ENCODE results near the gene USP9Y. TPM values are rescaled to one million over a fixed set of nuclear protein-coding genes. Genes with fewer than 3 reads are reported as not detected.

USP9Y gene
- total and polyA plus RNA-seq, 10 of the 15 experiments (the other 5 are each of a cell fraction or from before 2014, with no cell fraction given) = 0.08 TPM; not detected in 9

DNA sequence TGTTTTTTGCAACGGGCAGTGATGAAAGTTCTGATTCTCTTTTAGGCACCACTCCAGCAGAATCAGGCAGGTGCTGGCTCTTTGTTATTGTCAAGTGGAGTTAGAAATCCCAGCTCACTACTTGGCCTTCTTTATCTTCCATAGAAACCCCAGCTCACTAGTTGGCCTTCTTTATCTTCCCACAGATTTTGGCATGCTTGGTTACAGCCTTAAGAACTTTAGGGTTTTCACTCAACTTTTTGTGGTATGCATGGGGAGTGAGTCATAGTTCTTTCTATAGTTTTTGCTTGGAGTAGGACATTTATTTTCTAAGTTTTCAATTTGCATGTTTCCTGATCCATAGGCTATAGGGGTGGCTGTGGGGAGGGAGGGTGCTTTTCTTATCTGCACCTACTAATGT, 55.0 kb downstream of the USP9Y start:
- DNase-seq (ENCODE audit: low read depth, low spot score) = no peak
- TF ChIP-seq HDAC2 (IDR thresholded peaks at IDR 0.05) (no peak), ZSCAN29 (IDR thresholded peaks at IDR 0.05) (no peak), ETV6 (conservative IDR thresholded peaks at IDR 0.05 in 1 of 2, IDR thresholded peaks at IDR 0.05 in 1 of 2; ENCODE audit: borderline replicate concordance in 1 of 2, low read depth in 1 of 2) (no peak), POLR2AphosphoS2 (IDR thresholded peaks at IDR 0.05; ENCODE audit: low read depth, low read length) (no peak), BCLAF1 (IDR thresholded peaks at IDR 0.05) (no peak), ELK1 (IDR thresholded peaks at IDR 0.05; ENCODE audit: low read depth, low read length) (no peak), BACH1 (IDR thresholded peaks at IDR 0.05; ENCODE audit: borderline replicate concordance) (no peak)
- TF ChIP-seq, protein P1, sequence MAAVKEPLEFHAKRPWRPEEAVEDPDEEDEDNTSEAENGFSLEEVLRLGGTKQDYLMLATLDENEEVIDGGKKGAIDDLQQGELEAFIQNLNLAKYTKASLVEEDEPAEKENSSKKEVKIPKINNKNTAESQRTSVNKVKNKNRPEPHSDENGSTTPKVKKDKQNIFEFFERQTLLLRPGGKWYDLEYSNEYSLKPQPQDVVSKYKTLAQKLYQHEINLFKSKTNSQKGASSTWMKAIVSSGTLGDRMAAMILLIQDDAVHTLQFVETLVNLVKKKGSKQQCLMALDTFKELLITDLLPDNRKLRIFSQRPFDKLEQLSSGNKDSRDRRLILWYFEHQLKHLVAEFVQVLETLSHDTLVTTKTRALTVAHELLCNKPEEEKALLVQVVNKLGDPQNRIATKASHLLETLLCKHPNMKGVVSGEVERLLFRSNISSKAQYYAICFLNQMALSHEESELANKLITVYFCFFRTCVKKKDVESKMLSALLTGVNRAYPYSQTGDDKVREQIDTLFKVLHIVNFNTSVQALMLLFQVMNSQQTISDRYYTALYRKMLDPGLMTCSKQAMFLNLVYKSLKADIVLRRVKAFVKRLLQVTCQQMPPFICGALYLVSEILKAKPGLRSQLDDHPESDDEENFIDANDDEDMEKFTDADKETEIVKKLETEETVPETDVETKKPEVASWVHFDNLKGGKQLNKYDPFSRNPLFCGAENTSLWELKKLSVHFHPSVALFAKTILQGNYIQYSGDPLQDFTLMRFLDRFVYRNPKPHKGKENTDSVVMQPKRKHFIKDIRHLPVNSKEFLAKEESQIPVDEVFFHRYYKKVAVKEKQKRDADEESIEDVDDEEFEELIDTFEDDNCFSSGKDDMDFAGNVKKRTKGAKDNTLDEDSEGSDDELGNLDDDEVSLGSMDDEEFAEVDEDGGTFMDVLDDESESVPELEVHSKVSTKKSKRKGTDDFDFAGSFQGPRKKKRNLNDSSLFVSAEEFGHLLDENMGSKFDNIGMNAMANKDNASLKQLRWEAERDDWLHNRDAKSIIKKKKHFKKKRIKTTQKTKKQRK (IDR thresholded peaks at IDR 0.05; ENCODE audit: low read depth, low read length) = no peak
- no peaks in the 10 kb centered on the region for H3K4me1 ChIP-seq (ENCODE audit: control insufficient read depth, insufficient read depth, low read length)
- SMC1A ChIA-PET (ENCODE audit: uncharacterized antibody, unreplicated experiment) = no interaction called here
- ATAC-seq = no peak
- H3K9ac ChIP-seq (ENCODE audit: control insufficient read depth, insufficient read depth, low read length) = no peak overlapping the region
- in situ Hi-C loops (cut with MboI) = no loop called here
- H4K20me1 ChIP-seq (ENCODE audit: control insufficient read depth, insufficient read depth) = no peaks in the 10 kb centered on the region
- H3K4me3 ChIP-seq = no peak overlapping the region
- POLR2A ChIA-PET = no interaction called here
- H3K27me3 ChIP-seq (replicated peaks in 1 of 2; ENCODE audit: control insufficient read depth in 2 of 2, insufficient read depth in 2 of 2, low read length in 1 of 2) = no peaks in the 10 kb centered on the region
- no TSS peak for BruUV-seq (replicated peaks)
- intact Hi-C loops (cut with micrococcal nuclease; ENCODE audit: unreplicated experiment) = no loop called here
- no peaks in the 10 kb centered on the region for H3K9me3 ChIP-seq (replicated peaks; ENCODE audit: control insufficient read depth, insufficient read depth, low read length)
- H2AFZ ChIP-seq (ENCODE audit: control insufficient read depth, low read depth, low read length) = no peak overlapping the region
- no peak overlapping the region for H3K4me2 ChIP-seq (ENCODE audit: control insufficient read depth, insufficient read depth)
- no peak for FAIRE-seq
- WGBS (ENCODE audit: insufficient coverage, insufficient replicate concordance, low lambda C conversion rate, missing lambda C conversion rate) = no CpG with 5 or more reads among the region's 1 CpG
- RAD21 ChIA-PET (ENCODE audit: unreplicated experiment) = no interaction called here
- no peak overlapping the region for H3K27ac ChIP-seq (ENCODE audit: control insufficient read depth, insufficient read depth)
- no peaks in the 10 kb centered on the region for H3K36me3 ChIP-seq (ENCODE audit: control insufficient read depth in 2 of 2, insufficient read depth in 2 of 2, low read length in 1 of 2)
- H3K79me2 ChIP-seq (ENCODE audit: control insufficient read depth, insufficient read depth, low read length) = no peaks in the 10 kb centered on the region
- CTCF ChIA-PET = no interaction called here

Data from GM12878 (cell line).